K562 (cell line): ENCODE results near the gene SLK. TPM values are rescaled to one million over a fixed set of nuclear protein-coding genes. Genes with fewer than 3 reads are reported as not detected.

Experiments
- ATAC-seq: fragments of 200-7000 bp; cut with Tn5 transposase; 3 replicates; pipeline ENCODE4 v1.9.1; 2020; ENCODE audit warnings: moderate library complexity
- BruUV-seq: library from RNA; stranded (reverse); fragments of 400-500 nt; replicated peaks from 2 replicates; lab custom pipeline; 2021; lab: Mats Ljungman, UMichigan
- CTCF ChIA-PET: fragments of 300-600 bp; formaldehyde crosslinking; extraction: SDS; loops from one replicate; lab custom pipeline; 2021; ENCODE audit warnings: low intra/inter-chr PET ratio; lab: Yijun Ruan, JAX
- POLR2A ChIA-PET: fragments of 300-600, 350-650 bp; sonication (Branson Sonifier 250); formaldehyde crosslinking; extraction: SDS; loops from one replicate; lab custom pipeline; 2021; ENCODE audit warnings: antibody characterized with exemption, inconsistent platforms; lab: Yijun Ruan, JAX
- DNase-seq, 4 experiments: peaks; one replicate each; pipeline versions ENCODE4 v3.0.0 to v3.0.0-alpha.2; 2011 to 2018; ENCODE audit warnings: low spot score in 3 of 4, mixed read lengths in 3 of 4; ENCODE audit errors: extremely low read depth in 1 of 4
- FAIRE-seq: peaks from 2 replicates; lab custom pipeline; 2011; peaks lifted over from hg19 to GRCh38; lab: Jason Lieb, UNC
- H2AFZ ChIP-seq: 2 replicates; pipeline ENCODE4 v1.6.0; 2011; ENCODE audit warnings: low read depth, low read length, control low read depth, inconsistent platforms
- H3K27ac ChIP-seq: fragments of 200-600 bp; 3 replicates; pipeline ENCODE4 v1.8.0; 2011; ENCODE audit warnings: low read depth, mild to moderate bottlenecking, control low read depth, inconsistent platforms, low read length, moderate library complexity, mixed read lengths; ENCODE audit errors: extremely low read depth
- H3K27me3 ChIP-seq, 2 experiments: fragments of 300-600 bp in 1 of 2; 2 replicates in 1 of 2; 3 replicates in 1 of 2; pipeline versions ENCODE4 v1.6.0 to v1.8.0; 2011; ENCODE audit warnings: inconsistent platforms in 2 of 2, low read length in 2 of 2, mild to moderate bottlenecking in 1 of 2, mixed read lengths in 1 of 2, moderate library complexity in 1 of 2; ENCODE audit not compliant: control insufficient read depth in 2 of 2, insufficient read depth in 2 of 2
- H3K36me3 ChIP-seq: fragments of 300-600 bp; 3 replicates; pipeline ENCODE4 v1.8.0; 2011; ENCODE audit warnings: mild to moderate bottlenecking, low read length, inconsistent platforms; ENCODE audit not compliant: control insufficient read depth, insufficient read depth
- H3K4me1 ChIP-seq, 2 experiments: fragments of 200-600 bp in 1 of 2; replicated peaks in 1 of 2; 2 replicates in 1 of 2; 3 replicates in 1 of 2; pipeline versions ENCODE4 v1.5.1 to v1.8.0; 2011; ENCODE audit warnings: inconsistent platforms in 2 of 2, low read length in 2 of 2, mild to moderate bottlenecking in 1 of 2, mixed read lengths in 1 of 2, moderate library complexity in 1 of 2; ENCODE audit not compliant: control insufficient read depth in 2 of 2, insufficient read depth in 2 of 2
- H3K4me2 ChIP-seq: 2 replicates; pipeline ENCODE4 v1.6.1; 2011; ENCODE audit warnings: low read length, control low read depth, inconsistent platforms, mixed read lengths; ENCODE audit not compliant: insufficient read depth
- H3K4me3 ChIP-seq: fragments of 200-600 bp; sonication (generic), shearing (Covaris generic); 2 replicates; pipeline ENCODE4 v1.5.1; 2016; ENCODE audit warnings: control low read depth, inconsistent platforms
- H3K79me2 ChIP-seq: fragments of 200-600 bp; 3 replicates; pipeline ENCODE4 v1.8.0; 2011; ENCODE audit warnings: low read length, inconsistent platforms; ENCODE audit not compliant: control insufficient read depth, insufficient read depth
- H3K9ac ChIP-seq, 2 experiments: 2 replicates each; pipeline versions ENCODE4 v1.6.0 to v1.6.1; 2011; ENCODE audit warnings: low read depth in 2 of 2, low read length in 2 of 2, control low read depth in 1 of 2, inconsistent platforms in 1 of 2, mild to moderate bottlenecking in 1 of 2, mixed read lengths in 1 of 2; ENCODE audit not compliant: insufficient read depth in 1 of 2
- H3K9me1 ChIP-seq: one replicate; pipeline ENCODE4 v1.6.0; 2011; ENCODE audit warnings: inconsistent platforms, mild to moderate bottlenecking, low read length, moderate library complexity; ENCODE audit not compliant: control insufficient read depth, insufficient read depth
- H3K9me3 ChIP-seq: replicated peaks from 2 replicates; pipeline ENCODE4 v1.5.1; 2011; ENCODE audit warnings: low read depth, low read length, inconsistent platforms; ENCODE audit not compliant: control insufficient read depth, insufficient read depth
- H4K20me1 ChIP-seq: replicated peaks from 2 replicates; pipeline ENCODE4 v1.6.1; 2011; ENCODE audit warnings: low read length, inconsistent platforms, mixed read lengths; ENCODE audit not compliant: control insufficient read depth, insufficient read depth
- CBX2 ChIP-seq: fragments of 200-600 bp; sonication (generic); IDR thresholded peaks from one replicate; pipeline ENCODE4 v1.6.1; 2012; ENCODE audit warnings: mild to moderate bottlenecking, low read length, inconsistent platforms; ENCODE audit not compliant: insufficient read depth, poor library complexity, severe bottlenecking
- EGR1 ChIP-seq: fragments of 450-650 bp; conservative IDR thresholded peaks from 2 replicates; pipeline ENCODE4 v1.6.1; 2017; ENCODE audit warnings: mild to moderate bottlenecking
- RB1 ChIP-seq: fragments of 450-650 bp; IDR thresholded peaks from 2 replicates; pipeline ENCODE4 v1.6.1; 2017; ENCODE audit warnings: low read depth, mild to moderate bottlenecking
- RFX5 ChIP-seq: IDR thresholded peaks from 2 replicates; pipeline ENCODE4 v1.6.1; 2011; ENCODE audit warnings: low read depth, mild to moderate bottlenecking, improper control_type of control experiment, low read length
- RNF2 ChIP-seq: sonication (generic); IDR thresholded peaks from 2 replicates; pipeline ENCODE4 v1.6.1; 2016
- TAF1 ChIP-seq: IDR thresholded peaks from 2 replicates; pipeline ENCODE4 v1.6.1; 2011; ENCODE audit warnings: mild to moderate bottlenecking, low read length, moderate library complexity; ENCODE audit not compliant: insufficient read depth, control insufficient read depth, severe bottlenecking; ENCODE audit errors: extremely low read depth
- TAF9B ChIP-seq: fragments of 450-650 bp; IDR thresholded peaks from 2 replicates; pipeline ENCODE4 v1.6.1; 2018; ENCODE audit warnings: mild to moderate bottlenecking; ENCODE audit not compliant: partially characterized antibody
- UBTF ChIP-seq, 2 experiments: IDR thresholded peaks; 2 replicates each; pipeline ENCODE4 v1.6.1; 2012; ENCODE audit warnings: improper control_type of control experiment in 2 of 2, low read depth in 2 of 2, low read length in 2 of 2, borderline replicate concordance in 1 of 2
- ZNF512 ChIP-seq: IDR thresholded peaks from 2 replicates; pipeline ENCODE4 v1.6.1; 2016; ENCODE audit warnings: missing genetic modification characterization, missing compliant biosample characterization
- WGBS: fragments of 100-300 bp; shearing (Covaris generic); methylation state at CpG from one replicate; pipeline ENCODE4 v1.1.6; 2016; ENCODE audit warnings: low coverage, mixed read lengths; ENCODE audit not compliant: insufficient coverage; ENCODE audit errors: missing lambda C conversion rate; 5-methylcytosine and 5-hydroxymethylcytosine counted together
- in situ Hi-C: fragments of 300-500 bp; cut with MboI; formaldehyde crosslinking; loops from 4 replicates; pipeline ENCODE4 v1.15.0; 2018; ENCODE audit warnings: inconsistent platforms, mixed read lengths
- intact Hi-C: fragments of 100-400 bp; cut with micrococcal nuclease; formaldehyde crosslinking; loops from 2 replicates; pipeline ENCODE4 v1.14.2; 2022
- polyA plus RNA-seq, 8 experiments: library from polyadenylated mRNA; depleted of rRNA in 4 of 8; stranded (reverse) in 5 of 8; unstranded in 3 of 8; fragments of >200 nt; fragmentation: Nextera tagmentation in 2 of 8; fragmentation: Illumina TruSeq in 1 of 8; extraction: Ambion mirVana in 2 of 8; extraction: Trizol in 1 of 8; gene quantifications; 2 replicates each; pipeline versions ENCODE4 v1.2.1 to v1.2.3, GENCODE V29; 2011 to 2014; ENCODE audit warnings: inconsistent platforms in 1 of 8, missing spikeins in 1 of 8
- total RNA-seq, 7 experiments: library from RNA; depleted of rRNA in 6 of 7; stranded (reverse); fragments of >200 nt in 6 of 7; fragmentation: Illumina TruSeq in 2 of 7; extraction: Trizol in 2 of 7; gene quantifications; 2 replicates each; pipeline versions ENCODE4 v1.2.1 to v1.2.3, GENCODE V29; 2011 to 2021; ENCODE audit warnings: low replicate concordance in 1 of 7

The SLK gene
- total and polyA plus RNA-seq, 9 of the 15 experiments (the other 6 are each of a cell fraction or from before 2014, with no cell fraction given) = 8.2 to 40.0 (median 23.4) TPM

- H3K4me1 ChIP-seq = no peaks in the 10 kb centered on the region; a peak in 1 of 5 replicates
- H3K4me2 ChIP-seq = no peak overlapping the region
- no peaks in the 10 kb centered on the region for H3K9me3 ChIP-seq
- no peaks in the 10 kb centered on the region for H4K20me1 ChIP-seq
- no peaks in the 10 kb centered on the region for H3K36me3 ChIP-seq
- no TSS peak for BruUV-seq
- intact Hi-C loops = no loop called here
- TF ChIP-seq RB1 = no peak
- peak; percentile 60 for TF ChIP-seq CBX2
- no peak for TF ChIP-seq RFX5
- no peak for TF ChIP-seq TAF1
- in situ Hi-C loops = no loop called here
- H3K27ac ChIP-seq = no peak overlapping the region
- H3K79me2 ChIP-seq = no peaks in the 10 kb centered on the region
- H2AFZ ChIP-seq = no peak overlapping the region
- H3K27me3 ChIP-seq = peaks cover 15 to 54% of the 10 kb centered on the region in 2 experiments
- ChIA-PET POLR2A (interaction anchor here (0.6 to 0.7 kb wide), 2 partner anchors 11 to 55 kb away, joined by 3 read pairs; partner anchors contain the start of gene SFR1), CTCF (no interaction called here)
- 4% methylated on average over 6 of the region's 7 CpGs for WGBS
- H3K4me3 ChIP-seq = no peak overlapping the region
- H3K9me1 ChIP-seq = no peaks in the 10 kb centered on the region
- no peak overlapping the region for H3K9ac ChIP-seq
- no peak for ATAC-seq
- FAIRE-seq = no peak
- no peak for DNase-seq
Measured at GRCh38 chr10:104066945-104067344, 100.0 kb downstream of the SLK start.

- Histone ChIP-seq H3K36me3 (no peaks in the 10 kb centered on the region), H4K20me1 (no peaks in the 10 kb centered on the region), H3K27ac (no peak overlapping the region), H2AFZ (no peak overlapping the region), H3K4me1 (no peaks in the 10 kb centered on the region; a peak in 1 of 5 replicates), H3K9me1 (no peaks in the 10 kb centered on the region), H3K27me3 (peaks cover 19 to 58% of the 10 kb centered on the region in 2 experiments), H3K79me2 (no peaks in the 10 kb centered on the region), H3K9ac (no peak overlapping the region), H3K9me3 (no peaks in the 10 kb centered on the region), H3K4me2 (no peak overlapping the region), H3K4me3 (no peak overlapping the region)
- BruUV-seq = no TSS peak
- peak; percentile 60 for TF ChIP-seq EGR1
- no peak for TF ChIP-seq TAF9B
- TF ChIP-seq UBTF (IDR thresholded peaks at IDR 0.05; ENCODE audit: borderline replicate concordance in 1 of 2, low read depth in 2 of 2, low read length in 2 of 2) = peak in 1 of 2 experiments; percentile 89; a peak in 2 of 4 replicates
- 0 out of 2 replicates have a peak, but pooled peaks have one; percentile 12 for TF ChIP-seq RNF2
- peak; percentile 63 for TF ChIP-seq ZNF512
- 2% methylated on average over 5 of the region's 12 CpGs for WGBS
- ChIA-PET CTCF (no interaction called here), POLR2A (interaction anchor here (0.6 kb wide), 1 partner anchor 54 kb away, joined by 3 read pairs; the partner anchor contains the start of gene SFR1)
- FAIRE-seq (no peak), ATAC-seq (0 out of 3 replicates have a peak, but pooled peaks have one; percentile 32), DNase-seq (peak in 1 of 4 experiments; percentile 26)
- in situ Hi-C loops (no loop called here), intact Hi-C loops (no loop called here)
Measured at GRCh38 chr10:104067525-104067924, 100.6 kb downstream of the SLK start.
